SK-N-SH (cell line): ENCODE measurements around the gene AKAP6. TPM values are rescaled to one million over a fixed set of nuclear protein-coding genes. Genes with fewer than 3 reads are reported as not detected.

Experiments used
- CTCF ChIA-PET: fragments of 300-600, 350-600 bp; formaldehyde crosslinking; extraction: SDS; loops from one replicate; lab custom pipeline; 2021; lab: Yijun Ruan, JAX
- POLR2A ChIA-PET: fragments of 350-600 bp; sonication (Branson Sonifier 250); formaldehyde crosslinking; extraction: SDS; loops from one replicate; lab custom pipeline; 2020; ENCODE audit warnings: antibody characterized with exemption, inconsistent platforms; lab: Yijun Ruan, JAX
- DNase-seq: peaks from one replicate; pipeline ENCODE4 v3.0.0; 2012
- H2AFZ ChIP-seq: fragments of 200-600 bp; sonication (generic); 2 replicates; pipeline ENCODE4 v1.8.1; 2016; ENCODE audit warnings: antibody characterized with exemption, mild to moderate bottlenecking, low read depth
- H3F3A ChIP-seq: fragments of 200-600 bp; sonication (generic); replicated peaks from 2 replicates; pipeline ENCODE3; 2016; ENCODE audit warnings: antibody characterized with exemption, mild to moderate bottlenecking; ENCODE audit not compliant: insufficient read depth
- H3K27ac ChIP-seq, 2 experiments: fragments of 200-500 bp in 1 of 2; fragments of 200-600 bp in 1 of 2; sonication (Bioruptor generic) in 1 of 2; sonication (generic), shearing (Covaris generic) in 1 of 2; 2 replicates each; pipeline versions ENCODE4 v1.5.1 to v1.6.1; 2014 to 2016; ENCODE audit warnings: low read depth in 2 of 2, inconsistent platforms in 1 of 2, low read length in 1 of 2, mild to moderate bottlenecking in 1 of 2, mixed read lengths in 1 of 2
- H3K27me3 ChIP-seq: fragments of 200-600 bp; sonication (generic), shearing (Covaris generic); 2 replicates; pipeline ENCODE4 v1.6.1; 2016; ENCODE audit warnings: mixed run types; ENCODE audit not compliant: insufficient read depth
- H3K36me3 ChIP-seq, 2 experiments: fragments of 200-500 bp in 1 of 2; fragments of 200-600 bp in 1 of 2; sonication (Bioruptor generic) in 1 of 2; sonication (generic) in 1 of 2; replicated peaks in 1 of 2; 2 replicates each; pipeline versions ENCODE3 to v1.5.1; 2014 to 2016; ENCODE audit warnings: low read length in 1 of 2, mild to moderate bottlenecking in 1 of 2; ENCODE audit not compliant: insufficient read depth in 2 of 2, control insufficient read depth in 1 of 2
- H3K4me1 ChIP-seq, 2 experiments: fragments of 200-500 bp in 1 of 2; fragments of 200-600 bp in 1 of 2; sonication (Bioruptor generic) in 1 of 2; sonication (generic), shearing (Covaris generic) in 1 of 2; 2 replicates each; pipeline versions ENCODE4 v1.5.1 to v1.6.1; 2014 to 2016; ENCODE audit warnings: low read depth in 1 of 2, low read length in 1 of 2, mixed run types in 1 of 2; ENCODE audit not compliant: insufficient read depth in 2 of 2, control insufficient read depth in 1 of 2
- H3K4me2 ChIP-seq: fragments of 200-600 bp; sonication (generic), shearing (Covaris generic); 2 replicates; pipeline ENCODE4 v1.6.1; 2017; ENCODE audit warnings: mixed run types
- H3K4me3 ChIP-seq, 2 experiments: fragments of 200-500 bp in 1 of 2; fragments of 200-600 bp in 1 of 2; sonication (Bioruptor generic) in 1 of 2; sonication (generic), shearing (Covaris generic) in 1 of 2; 2 replicates each; pipeline versions ENCODE4 v1.5.1 to v1.8.1; 2014 to 2016; ENCODE audit warnings: low read depth in 2 of 2, inconsistent platforms in 1 of 2, low read length in 1 of 2, mild to moderate bottlenecking in 1 of 2, mixed read lengths in 1 of 2, moderate library complexity in 1 of 2
- H3K79me2 ChIP-seq: fragments of 200-600 bp; sonication (generic); 2 replicates; pipeline ENCODE4 v1.8.1; 2017; ENCODE audit warnings: mild to moderate bottlenecking; ENCODE audit not compliant: insufficient read depth
- H3K9ac ChIP-seq: fragments of 200-600 bp; sonication (generic); 2 replicates; pipeline ENCODE4 v1.6.1; 2017; ENCODE audit warnings: mixed run types
- H3K9me2 ChIP-seq: fragments of 200-600 bp; sonication (generic); 2 replicates; pipeline ENCODE4 v1.6.1; 2017; ENCODE audit warnings: mixed run types
- H3K9me3 ChIP-seq: fragments of 200-600 bp; sonication (generic); 2 replicates; pipeline ENCODE4 v1.6.1; 2017; ENCODE audit warnings: mixed run types, mild to moderate bottlenecking, moderate library complexity
- H4K20me1 ChIP-seq: fragments of 200-600 bp; sonication (generic); 2 replicates; pipeline ENCODE4 v1.6.1; 2017; ENCODE audit warnings: mild to moderate bottlenecking, mixed run types; ENCODE audit not compliant: insufficient read depth
- CTCF ChIP-seq: fragments of 200-600 bp; sonication (generic); IDR thresholded peaks from 2 replicates; pipeline ENCODE4 v1.6.1; 2017; ENCODE audit warnings: antibody characterized with exemption, mild to moderate bottlenecking, moderate library complexity
- NRF1 ChIP-seq: IDR thresholded peaks from 2 replicates; pipeline ENCODE4 v1.6.1; 2012; ENCODE audit warnings: low read depth, mild to moderate bottlenecking, low read length
- PBX3 ChIP-seq: IDR thresholded peaks from 2 replicates; pipeline ENCODE4; 2012
- RAD21 ChIP-seq: IDR thresholded peaks from 2 replicates; pipeline ENCODE4 v1.6.1; 2012; ENCODE audit warnings: mild to moderate bottlenecking, low read length
- RCOR1 ChIP-seq: fragments of 150-350 bp; IDR thresholded peaks from 2 replicates; pipeline ENCODE4 v1.6.1; 2017; ENCODE audit warnings: antibody characterized with exemption, low read length
- REST ChIP-seq: IDR thresholded peaks from 2 replicates; pipeline ENCODE4 v1.6.1; 2012; ENCODE audit warnings: mild to moderate bottlenecking, low read depth, low read length, moderate library complexity
- USF2 ChIP-seq: fragments of 150-350 bp; IDR thresholded peaks from 2 replicates; pipeline ENCODE4 v1.6.1; 2017; ENCODE audit warnings: antibody characterized with exemption, low read length, low read depth, borderline replicate concordance
- ZBTB33 ChIP-seq: IDR thresholded peaks from 2 replicates; pipeline ENCODE4 v1.4.0; 2012; ENCODE audit warnings: low read depth, borderline replicate concordance
- WGBS: methylation state at CpG from one replicate; pipeline ENCODE4 v1.1.6; 2017; ENCODE audit warnings: low lambda C conversion rate; 5-methylcytosine and 5-hydroxymethylcytosine counted together
- polyA plus RNA-seq, 3 experiments: library from polyadenylated mRNA; depleted of rRNA; stranded (reverse); fragments of >200 nt; gene quantifications; 2 replicates each; pipeline ENCODE4 v1.2.3, GENCODE V29; 2012

AKAP6 gene
- polyA plus RNA-seq, 1 of the 3 experiments (the other 2 are of a cell fraction), result 1.7 TPM

GRCh38 chr14:32404784-32405573 is 75.9 kb downstream of the AKAP6 start:
- CTCF ChIA-PET, result interaction anchor here (0.5 kb wide), 1 partner anchor 152 kb away, joined by 3 read pairs; no protein-coding TSS in a partner anchor
- DNase-seq, result no peak

GRCh38 chr14:32405856-32406255 is 76.8 kb downstream of the AKAP6 start:
- H3K4me3 ChIP-seq, result no peak overlapping the region
- POLR2A ChIA-PET, result no interaction called here
- no peaks in the 10 kb centered on the region for H3K36me3 ChIP-seq
- H3F3A ChIP-seq, result peaks cover 33% of the 10 kb centered on the region
- H3K79me2 ChIP-seq, result no peaks in the 10 kb centered on the region
- CTCF ChIA-PET, result interaction anchor here (1.8 kb wide), 1 partner anchor 9 kb away, joined by 5 read pairs; no protein-coding TSS in a partner anchor
- peaks cover 6% of the 10 kb centered on the region in 2 experiments for H3K4me1 ChIP-seq
- H2AFZ ChIP-seq, result no peak overlapping the region
- 88% methylated on average over 2 of the region's 2 CpGs for WGBS
- TF ChIP-seq RAD21 (no peak), CTCF (peak; percentile 21; the same call in 1 of the 2 replicates), USF2 (no peak), NRF1 (no peak), ZBTB33 (no peak), RCOR1 (no peak)
- TF ChIP-seq, all 33 proteins: peak for 1
- Histone ChIP-seq H3K4me2 (no peak overlapping the region), H3K9ac (no peak overlapping the region), H3K27me3 (no peaks in the 10 kb centered on the region), H3K27ac (no peak overlapping the region; a peak in 1 of 4 replicates), H3K9me3 (no peaks in the 10 kb centered on the region), H4K20me1 (no peaks in the 10 kb centered on the region), H3K9me2 (no peaks in the 10 kb centered on the region)
- no peak for DNase-seq

More at GRCh38 chr14:32404784-32405573, 75.9 kb downstream of the AKAP6 start:
- TF ChIP-seq REST (no peak), PBX3 (peak; percentile 11; the same call in 1 of the 2 replicates)
- Histone ChIP-seq H3K27me3 (no peaks in the 10 kb centered on the region), H3F3A (peaks cover 29% of the 10 kb centered on the region), H3K36me3 (no peaks in the 10 kb centered on the region), H3K27ac (peak overlapping the region in 1 of 2 experiments; percentile 3; a peak in 1 of 4 replicates), H3K4me3 (no peak overlapping the region), H3K4me2 (peak overlapping the region; percentile 18; the same call in 1 of the 2 replicates), H3K9ac (no peak overlapping the region), H3K9me2 (no peaks in the 10 kb centered on the region), H3K9me3 (no peaks in the 10 kb centered on the region), H3K4me1 (peaks cover 6% of the 10 kb centered on the region in 2 experiments), H2AFZ (no peak overlapping the region), H3K79me2 (no peaks in the 10 kb centered on the region), H4K20me1 (no peaks in the 10 kb centered on the region)
- POLR2A ChIA-PET, result no interaction called here
